Prostate gland (tissue), 2 donors: ENCODE measurements around the gene TCIRG1.
"Not testable (repeated sequence)": the region's sequence is repeated elsewhere in the genome, so short reads cannot be mapped to it uniquely, and the experiment has no call there.

Source experiments
- CTCF ChIP-seq, 4 experiments: fragments of 200-600 bp in 2 of 4; fragments of 450-650 bp in 2 of 4; sonication (generic) in 2 of 4; IDR thresholded peaks; 1 replicate in 3 of 4; 2 replicates in 1 of 4; pipeline ENCODE4 v1.5.1; 2016 to 2019; ENCODE audit warnings: antibody characterized with exemption in 4 of 4, mild to moderate bottlenecking in 2 of 4, moderate library complexity in 2 of 4
- POLR2A ChIP-seq: fragments of 450-650 bp; IDR thresholded peaks from one replicate; pipeline ENCODE4 v1.6.1; 2016; ENCODE audit warnings: antibody characterized with exemption, mild to moderate bottlenecking

GRCh38 chr11:67991347-67992121 is 47.3 kb upstream of the TCIRG1 start:
- not testable (repeated sequence) for TF ChIP-seq CTCF (IDR thresholded peaks at IDR 0.05); POLR2A
